GM18909 (cell line): Measurements from ENCODE around the gene VWA5A.
A peak's percentile ranks its signal among the peaks of the same experiment; 100 is the strongest.
"Not testable (repeated sequence)": the region's sequence is repeated elsewhere in the genome, so short reads cannot be mapped to it uniquely, and the experiment has no call there.

ENCODE experiments used
- ATAC-seq: cut with Tn5 transposase; IDR thresholded peaks from one replicate; pipeline ENCODE4 v1.9.1; 2021; ENCODE audit warnings: mild to moderate bottlenecking; ENCODE audit not compliant: unreplicated experiment, poor library complexity

The VWA5A gene

GRCh38 chr11:124085997-124086846 lies 29.0 kb upstream of the VWA5A start:
- ATAC-seq, result no peak

- ATAC-seq, result no peak
Observed at GRCh38 chr11:124090996-124091395, 24.3 kb upstream of the VWA5A start.

GRCh38 chr11:124093330-124093729 lies 21.9 kb upstream of the VWA5A start:
- ATAC-seq, result no peak

- no peak for ATAC-seq
Observed at GRCh38 chr11:124094731-124095130, 20.5 kb upstream of the VWA5A start.

GRCh38 chr11:124096364-124096763 lies 18.9 kb upstream of the VWA5A start:
- ATAC-seq, result no peak

- no peak for ATAC-seq
Observed at GRCh38 chr11:124098141-124098540, 17.1 kb upstream of the VWA5A start.

- ATAC-seq, result no peak
Observed at GRCh38 chr11:124101737-124102136, 13.5 kb upstream of the VWA5A start.

GRCh38 chr11:124108156-124108555 lies 7.1 kb upstream of the VWA5A start:
- ATAC-seq, result peak; percentile 73

- ATAC-seq, result no peak
Observed at GRCh38 chr11:124109377-124109776, 5.9 kb upstream of the VWA5A start.

- no peak for ATAC-seq
Observed at GRCh38 chr11:124110201-124110600, 5.0 kb upstream of the VWA5A start.

- ATAC-seq, result no peak
Observed at GRCh38 chr11:124113890-124114289, 1.4 kb upstream of the VWA5A start.

GRCh38 chr11:124115782-124116616 lies 749 bp downstream of the VWA5A start:
- ATAC-seq, result peak; percentile 36

- ATAC-seq, result no peak
Observed at GRCh38 chr11:124119103-124119502, 3.9 kb downstream of the VWA5A start.

GRCh38 chr11:124120891-124121290 lies 5.6 kb downstream of the VWA5A start:
- ATAC-seq, result no peak

- ATAC-seq, result no peak
Observed at GRCh38 chr11:124122123-124122522, 6.9 kb downstream of the VWA5A start.

- ATAC-seq, result no peak
Observed at GRCh38 chr11:124123622-124124021, 8.4 kb downstream of the VWA5A start.

GRCh38 chr11:124127134-124127533 lies 11.9 kb downstream of the VWA5A start:
- not testable (repeated sequence) for ATAC-seq

GRCh38 chr11:124143034-124143433 lies 27.8 kb downstream of the VWA5A start:
- no peak for ATAC-seq

- ATAC-seq, result no peak
Observed at GRCh38 chr11:124147951-124148350, 32.7 kb downstream of the VWA5A start.

- ATAC-seq, result no peak
Observed at GRCh38 chr11:124150684-124151083, 35.4 kb downstream of the VWA5A start.

- no peak for ATAC-seq
Observed at GRCh38 chr11:124152770-124153407, 37.6 kb downstream of the VWA5A start.
